ENCODE data around the gene ARL4C. TPM values are rescaled to one million over a fixed set of nuclear protein-coding genes. Genes with fewer than 3 reads are reported as not detected.

ARL4C gene
- total and polyA plus RNA-seq, 2 experiments from 2014 or later = 5.8 to 9.9 TPM

GRCh38 chr2:234500394-234501006 lies 3.6 kb upstream of the ARL4C start:
- DNase-seq (ENCODE audit: low spot score) (peak; percentile 78), ATAC-seq (peak; percentile 15)
- Histone ChIP-seq H3K36me3 (ENCODE audit: insufficient read depth) (no peaks in the 10 kb centered on the region), H3K4me1 (ENCODE audit: insufficient read depth) (no peaks in the 10 kb centered on the region; the same call in 1 of the 2 replicates), H3K79me2 (replicated peaks; ENCODE audit: insufficient read depth) (peaks cover 8% of the 10 kb centered on the region), H2AFZ (no peak overlapping the region), H3K27me3 (ENCODE audit: insufficient read depth) (peaks cover 27% of the 10 kb centered on the region), H3K27ac (ENCODE audit: low read depth) (no peak overlapping the region), H4K20me1 (replicated peaks; ENCODE audit: insufficient read depth) (no peaks in the 10 kb centered on the region; the same call in none of the 2 replicates), H3K4me3 (no peak overlapping the region), H3K4me2 (no peak overlapping the region), H3F3A (replicated peaks; ENCODE audit: low read depth) (0 out of 2 replicates have a peak, but pooled peaks cover 3% of the 10 kb centered on the region), H3K9me2 (ENCODE audit: insufficient read depth) (no peaks in the 10 kb centered on the region)
- H3K4me1 Mint-ChIP-seq = peaks cover 19% of the 10 kb centered on the region
- H3K4me3 Mint-ChIP-seq = no peak overlapping the region
- TF ChIP-seq, protein P1, sequence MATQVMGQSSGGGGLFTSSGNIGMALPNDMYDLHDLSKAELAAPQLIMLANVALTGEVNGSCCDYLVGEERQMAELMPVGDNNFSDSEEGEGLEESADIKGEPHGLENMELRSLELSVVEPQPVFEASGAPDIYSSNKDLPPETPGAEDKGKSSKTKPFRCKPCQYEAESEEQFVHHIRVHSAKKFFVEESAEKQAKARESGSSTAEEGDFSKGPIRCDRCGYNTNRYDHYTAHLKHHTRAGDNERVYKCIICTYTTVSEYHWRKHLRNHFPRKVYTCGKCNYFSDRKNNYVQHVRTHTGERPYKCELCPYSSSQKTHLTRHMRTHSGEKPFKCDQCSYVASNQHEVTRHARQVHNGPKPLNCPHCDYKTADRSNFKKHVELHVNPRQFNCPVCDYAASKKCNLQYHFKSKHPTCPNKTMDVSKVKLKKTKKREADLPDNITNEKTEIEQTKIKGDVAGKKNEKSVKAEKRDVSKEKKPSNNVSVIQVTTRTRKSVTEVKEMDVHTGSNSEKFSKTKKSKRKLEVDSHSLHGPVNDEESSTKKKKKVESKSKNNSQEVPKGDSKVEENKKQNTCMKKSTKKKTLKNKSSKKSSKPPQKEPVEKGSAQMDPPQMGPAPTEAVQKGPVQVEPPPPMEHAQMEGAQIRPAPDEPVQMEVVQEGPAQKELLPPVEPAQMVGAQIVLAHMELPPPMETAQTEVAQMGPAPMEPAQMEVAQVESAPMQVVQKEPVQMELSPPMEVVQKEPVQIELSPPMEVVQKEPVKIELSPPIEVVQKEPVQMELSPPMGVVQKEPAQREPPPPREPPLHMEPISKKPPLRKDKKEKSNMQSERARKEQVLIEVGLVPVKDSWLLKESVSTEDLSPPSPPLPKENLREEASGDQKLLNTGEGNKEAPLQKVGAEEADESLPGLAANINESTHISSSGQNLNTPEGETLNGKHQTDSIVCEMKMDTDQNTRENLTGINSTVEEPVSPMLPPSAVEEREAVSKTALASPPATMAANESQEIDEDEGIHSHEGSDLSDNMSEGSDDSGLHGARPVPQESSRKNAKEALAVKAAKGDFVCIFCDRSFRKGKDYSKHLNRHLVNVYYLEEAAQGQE (IDR thresholded peaks at IDR 0.05; ENCODE audit: unreplicated experiment) = no peak
- TF ChIP-seq, protein P2, sequence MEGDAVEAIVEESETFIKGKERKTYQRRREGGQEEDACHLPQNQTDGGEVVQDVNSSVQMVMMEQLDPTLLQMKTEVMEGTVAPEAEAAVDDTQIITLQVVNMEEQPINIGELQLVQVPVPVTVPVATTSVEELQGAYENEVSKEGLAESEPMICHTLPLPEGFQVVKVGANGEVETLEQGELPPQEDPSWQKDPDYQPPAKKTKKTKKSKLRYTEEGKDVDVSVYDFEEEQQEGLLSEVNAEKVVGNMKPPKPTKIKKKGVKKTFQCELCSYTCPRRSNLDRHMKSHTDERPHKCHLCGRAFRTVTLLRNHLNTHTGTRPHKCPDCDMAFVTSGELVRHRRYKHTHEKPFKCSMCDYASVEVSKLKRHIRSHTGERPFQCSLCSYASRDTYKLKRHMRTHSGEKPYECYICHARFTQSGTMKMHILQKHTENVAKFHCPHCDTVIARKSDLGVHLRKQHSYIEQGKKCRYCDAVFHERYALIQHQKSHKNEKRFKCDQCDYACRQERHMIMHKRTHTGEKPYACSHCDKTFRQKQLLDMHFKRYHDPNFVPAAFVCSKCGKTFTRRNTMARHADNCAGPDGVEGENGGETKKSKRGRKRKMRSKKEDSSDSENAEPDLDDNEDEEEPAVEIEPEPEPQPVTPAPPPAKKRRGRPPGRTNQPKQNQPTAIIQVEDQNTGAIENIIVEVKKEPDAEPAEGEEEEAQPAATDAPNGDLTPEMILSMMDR (conservative IDR thresholded peaks at IDR 0.05; ENCODE audit: low read depth in 2 of 2) = peak; percentile 75 to 84
- no peak overlapping the region for H3K27ac Mint-ChIP-seq
- no peaks in the 10 kb centered on the region for H3K9me3 Mint-ChIP-seq
- H3K36me3 Mint-ChIP-seq (ENCODE audit: low read depth) = no peaks in the 10 kb centered on the region
- H3K27me3 Mint-ChIP-seq (ENCODE audit: insufficient read depth, low read depth, poor library complexity) = peaks cover 17% of the 10 kb centered on the region

GRCh38 chr2:234497594-234498235 lies 834 bp upstream of the ARL4C start:
- Mint-ChIP-seq H3K4me3 (peak overlapping the region; percentile 69), H3K9me3 (no peaks in the 10 kb centered on the region), H3K36me3 (ENCODE audit: low read depth) (no peaks in the 10 kb centered on the region; the same call in 2 of the 3 replicates), H3K27ac (no peak overlapping the region), H3K4me1 (peaks cover 21% of the 10 kb centered on the region), H3K27me3 (ENCODE audit: insufficient read depth, low read depth, poor library complexity) (peaks cover 19% of the 10 kb centered on the region)
- DNase-seq (ENCODE audit: low spot score) (peak; percentile 53), ATAC-seq (peak; percentile 24)
- Histone ChIP-seq H3K4me1 (ENCODE audit: insufficient read depth) (peaks cover 20% of the 10 kb centered on the region), H3K27me3 (ENCODE audit: insufficient read depth) (peaks cover 38% of the 10 kb centered on the region), H3K79me2 (replicated peaks; ENCODE audit: insufficient read depth) (peaks cover 30% of the 10 kb centered on the region), H3K36me3 (ENCODE audit: insufficient read depth) (no peaks in the 10 kb centered on the region), H4K20me1 (replicated peaks; ENCODE audit: insufficient read depth) (peaks cover 7% of the 10 kb centered on the region), H3K27ac (ENCODE audit: low read depth) (no peak overlapping the region), H2AFZ (peak overlapping the region; percentile 86), H3F3A (replicated peaks; ENCODE audit: low read depth) (0 out of 2 replicates have a peak, but pooled peaks cover 3% of the 10 kb centered on the region), H3K4me3 (peak overlapping the region; percentile 68), H3K4me2 (peak overlapping the region; percentile 88), H3K9me2 (ENCODE audit: insufficient read depth) (no peaks in the 10 kb centered on the region)
- TF ChIP-seq NANOG (IDR thresholded peaks at IDR 0.05; ENCODE audit: borderline replicate concordance) (no peak), POLR2AphosphoS5 (IDR thresholded peaks at IDR 0.05; ENCODE audit: low read depth) (no peak), ZNF114 (CRISPR knock-in tag; IDR thresholded peaks at IDR 0.05) (no peak)
- TF ChIP-seq, protein P3, sequence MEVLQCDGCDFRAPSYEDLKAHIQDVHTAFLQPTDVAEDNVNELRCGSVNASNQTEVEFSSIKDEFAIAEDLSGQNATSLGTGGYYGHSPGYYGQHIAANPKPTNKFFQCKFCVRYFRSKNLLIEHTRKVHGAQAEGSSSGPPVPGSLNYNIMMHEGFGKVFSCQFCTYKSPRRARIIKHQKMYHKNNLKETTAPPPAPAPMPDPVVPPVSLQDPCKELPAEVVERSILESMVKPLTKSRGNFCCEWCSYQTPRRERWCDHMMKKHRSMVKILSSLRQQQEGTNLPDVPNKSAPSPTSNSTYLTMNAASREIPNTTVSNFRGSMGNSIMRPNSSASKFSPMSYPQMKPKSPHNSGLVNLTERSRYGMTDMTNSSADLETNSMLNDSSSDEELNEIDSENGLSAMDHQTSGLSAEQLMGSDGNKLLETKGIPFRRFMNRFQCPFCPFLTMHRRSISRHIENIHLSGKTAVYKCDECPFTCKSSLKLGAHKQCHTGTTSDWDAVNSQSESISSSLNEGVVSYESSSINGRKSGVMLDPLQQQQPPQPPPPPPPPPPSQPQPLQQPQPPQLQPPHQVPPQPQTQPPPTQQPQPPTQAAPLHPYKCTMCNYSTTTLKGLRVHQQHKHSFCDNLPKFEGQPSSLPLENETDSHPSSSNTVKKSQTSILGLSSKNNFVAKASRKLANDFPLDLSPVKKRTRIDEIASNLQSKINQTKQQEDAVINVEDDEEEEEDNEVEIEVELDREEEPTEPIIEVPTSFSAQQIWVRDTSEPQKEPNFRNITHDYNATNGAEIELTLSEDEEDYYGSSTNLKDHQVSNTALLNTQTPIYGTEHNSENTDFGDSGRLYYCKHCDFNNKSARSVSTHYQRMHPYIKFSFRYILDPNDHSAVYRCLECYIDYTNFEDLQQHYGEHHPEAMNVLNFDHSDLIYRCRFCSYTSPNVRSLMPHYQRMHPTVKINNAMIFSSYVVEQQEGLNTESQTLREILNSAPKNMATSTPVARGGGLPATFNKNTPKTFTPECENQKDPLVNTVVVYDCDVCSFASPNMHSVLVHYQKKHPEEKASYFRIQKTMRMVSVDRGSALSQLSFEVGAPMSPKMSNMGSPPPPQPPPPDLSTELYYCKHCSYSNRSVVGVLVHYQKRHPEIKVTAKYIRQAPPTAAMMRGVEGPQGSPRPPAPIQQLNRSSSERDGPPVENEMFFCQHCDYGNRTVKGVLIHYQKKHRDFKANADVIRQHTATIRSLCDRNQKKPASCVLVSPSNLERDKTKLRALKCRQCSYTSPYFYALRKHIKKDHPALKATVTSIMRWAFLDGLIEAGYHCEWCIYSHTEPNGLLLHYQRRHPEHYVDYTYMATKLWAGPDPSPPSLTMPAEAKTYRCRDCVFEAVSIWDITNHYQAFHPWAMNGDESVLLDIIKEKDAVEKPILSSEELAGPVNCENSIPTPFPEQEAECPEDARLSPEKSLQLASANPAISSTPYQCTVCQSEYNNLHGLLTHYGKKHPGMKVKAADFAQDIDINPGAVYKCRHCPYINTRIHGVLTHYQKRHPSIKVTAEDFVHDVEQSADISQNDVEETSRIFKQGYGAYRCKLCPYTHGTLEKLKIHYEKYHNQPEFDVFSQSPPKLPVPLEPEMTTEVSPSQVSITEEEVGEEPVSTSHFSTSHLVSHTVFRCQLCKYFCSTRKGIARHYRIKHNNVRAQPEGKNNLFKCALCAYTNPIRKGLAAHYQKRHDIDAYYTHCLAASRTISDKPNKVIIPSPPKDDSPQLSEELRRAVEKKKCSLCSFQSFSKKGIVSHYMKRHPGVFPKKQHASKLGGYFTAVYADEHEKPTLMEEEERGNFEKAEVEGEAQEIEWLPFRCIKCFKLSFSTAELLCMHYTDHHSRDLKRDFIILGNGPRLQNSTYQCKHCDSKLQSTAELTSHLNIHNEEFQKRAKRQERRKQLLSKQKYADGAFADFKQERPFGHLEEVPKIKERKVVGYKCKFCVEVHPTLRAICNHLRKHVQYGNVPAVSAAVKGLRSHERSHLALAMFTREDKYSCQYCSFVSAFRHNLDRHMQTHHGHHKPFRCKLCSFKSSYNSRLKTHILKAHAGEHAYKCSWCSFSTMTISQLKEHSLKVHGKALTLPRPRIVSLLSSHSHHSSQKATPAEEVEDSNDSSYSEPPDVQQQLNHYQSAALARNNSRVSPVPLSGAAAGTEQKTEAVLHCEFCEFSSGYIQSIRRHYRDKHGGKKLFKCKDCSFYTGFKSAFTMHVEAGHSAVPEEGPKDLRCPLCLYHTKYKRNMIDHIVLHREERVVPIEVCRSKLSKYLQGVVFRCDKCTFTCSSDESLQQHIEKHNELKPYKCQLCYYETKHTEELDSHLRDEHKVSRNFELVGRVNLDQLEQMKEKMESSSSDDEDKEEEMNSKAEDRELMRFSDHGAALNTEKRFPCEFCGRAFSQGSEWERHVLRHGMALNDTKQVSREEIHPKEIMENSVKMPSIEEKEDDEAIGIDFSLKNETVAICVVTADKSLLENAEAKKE (CRISPR knock-in tag; IDR thresholded peaks at IDR 0.05) = no peak

Data from GM23338 (cell line).